GM23248 (cell line): Measurements from ENCODE around the gene REC8. TPM values are rescaled to one million over a fixed set of nuclear protein-coding genes. Genes with fewer than 3 reads are reported as not detected.

Experiments used
- DNase-seq: peaks from one replicate; pipeline ENCODE4 v3.0.0-alpha.2; 2015
- H2AFZ ChIP-seq: fragments of 200-600 bp; sonication (generic); 2 replicates; pipeline ENCODE4 v1.6.1; 2016; ENCODE audit warnings: antibody characterized with exemption
- H3F3A ChIP-seq: fragments of 200-600 bp; sonication (generic); 2 replicates; pipeline ENCODE4 v1.6.1; 2016; ENCODE audit warnings: mild to moderate bottlenecking, antibody characterized with exemption, mixed run types; ENCODE audit not compliant: insufficient read depth
- H3K27ac ChIP-seq: fragments of 200-600 bp; sonication (generic); 2 replicates; pipeline ENCODE4 v1.5.1; 2016; ENCODE audit warnings: mild to moderate bottlenecking
- H3K27me3 ChIP-seq: fragments of 200-600 bp; sonication (generic); replicated peaks from 2 replicates; pipeline ENCODE4 v1.6.1; 2016; ENCODE audit warnings: mild to moderate bottlenecking; ENCODE audit not compliant: insufficient read depth
- H3K36me3 ChIP-seq: fragments of 200-600 bp; sonication (generic); 2 replicates; pipeline ENCODE4 v1.6.1; 2016; ENCODE audit warnings: low read depth, mild to moderate bottlenecking
- H3K4me1 ChIP-seq: fragments of 200-600 bp; sonication (generic); 2 replicates; pipeline ENCODE4 v1.6.1; 2016; ENCODE audit warnings: mild to moderate bottlenecking; ENCODE audit not compliant: insufficient read depth
- H3K4me2 ChIP-seq: fragments of 200-600 bp; sonication (generic); one replicate; pipeline ENCODE4 v1.6.1; 2016; ENCODE audit warnings: mild to moderate bottlenecking; ENCODE audit not compliant: unreplicated experiment
- H3K4me3 ChIP-seq: fragments of 200-600 bp; sonication (generic); 2 replicates; pipeline ENCODE4 v1.5.1; 2016; ENCODE audit warnings: mild to moderate bottlenecking
- H3K79me2 ChIP-seq: fragments of 200-600 bp; sonication (generic); 2 replicates; pipeline ENCODE4 v1.6.1; 2016; ENCODE audit warnings: mild to moderate bottlenecking; ENCODE audit not compliant: insufficient read depth
- H3K9ac ChIP-seq: fragments of 200-600 bp; sonication (generic); 2 replicates; pipeline ENCODE4 v1.6.1; 2016; ENCODE audit warnings: mild to moderate bottlenecking
- H3K9me2 ChIP-seq: fragments of 200-600 bp; sonication (generic); 2 replicates; pipeline ENCODE4 v1.6.1; 2016; ENCODE audit warnings: mixed run types, mild to moderate bottlenecking, moderate library complexity; ENCODE audit not compliant: insufficient read depth
- H3K9me3 ChIP-seq: fragments of 200-600 bp; sonication (generic); one replicate; pipeline ENCODE4 v1.6.1; 2017; ENCODE audit warnings: low read depth
- H4K20me1 ChIP-seq: fragments of 200-600 bp; sonication (generic); 2 replicates; pipeline ENCODE4 v1.6.0; 2016; ENCODE audit not compliant: insufficient read depth
- EZH2 ChIP-seq: fragments of 200-600 bp; sonication (generic); IDR thresholded peaks from 2 replicates; pipeline ENCODE4 v1.6.1; 2018; ENCODE audit warnings: antibody characterized with exemption, mild to moderate bottlenecking; ENCODE audit not compliant: insufficient read depth, poor library complexity, severe bottlenecking
- EZH2phosphoT487 ChIP-seq: fragments of 200-600 bp; sonication (generic); IDR thresholded peaks from 2 replicates; pipeline ENCODE4 v1.6.1; 2018; ENCODE audit warnings: antibody characterized with exemption, moderate library complexity, mild to moderate bottlenecking, low read depth; ENCODE audit not compliant: insufficient read depth
- WGBS, 2 experiments: methylation state at CpG; one replicate each; pipeline ENCODE4 v1.1.6; 2015 to 2017; ENCODE audit warnings: low lambda C conversion rate in 2 of 2, low coverage in 1 of 2; ENCODE audit errors: missing lambda C conversion rate in 2 of 2; 5-methylcytosine and 5-hydroxymethylcytosine counted together
- in situ Hi-C: fragments of 300-500 bp; cut with MboI; formaldehyde crosslinking; loops from 2 replicates; pipeline ENCODE4 v1.15.0; 2020
- polyA plus RNA-seq: library from polyadenylated mRNA; unstranded; fragments of >200 nt; fragmentation: Nextera tagmentation; extraction: Ambion mirVana; gene quantifications from 2 replicates; pipeline ENCODE4 v1.2.1, GENCODE V29; 2016
- total RNA-seq: library from RNA; depleted of rRNA; stranded (reverse); fragments of >200 nt; shearing (Covaris generic); gene quantifications from 2 replicates; pipeline ENCODE4 v1.2.3, GENCODE V29; 2014

The REC8 gene
- total and polyA plus RNA-seq, 2 experiments from 2014 or later, result 1.4 to 2.4 TPM

DNA sequence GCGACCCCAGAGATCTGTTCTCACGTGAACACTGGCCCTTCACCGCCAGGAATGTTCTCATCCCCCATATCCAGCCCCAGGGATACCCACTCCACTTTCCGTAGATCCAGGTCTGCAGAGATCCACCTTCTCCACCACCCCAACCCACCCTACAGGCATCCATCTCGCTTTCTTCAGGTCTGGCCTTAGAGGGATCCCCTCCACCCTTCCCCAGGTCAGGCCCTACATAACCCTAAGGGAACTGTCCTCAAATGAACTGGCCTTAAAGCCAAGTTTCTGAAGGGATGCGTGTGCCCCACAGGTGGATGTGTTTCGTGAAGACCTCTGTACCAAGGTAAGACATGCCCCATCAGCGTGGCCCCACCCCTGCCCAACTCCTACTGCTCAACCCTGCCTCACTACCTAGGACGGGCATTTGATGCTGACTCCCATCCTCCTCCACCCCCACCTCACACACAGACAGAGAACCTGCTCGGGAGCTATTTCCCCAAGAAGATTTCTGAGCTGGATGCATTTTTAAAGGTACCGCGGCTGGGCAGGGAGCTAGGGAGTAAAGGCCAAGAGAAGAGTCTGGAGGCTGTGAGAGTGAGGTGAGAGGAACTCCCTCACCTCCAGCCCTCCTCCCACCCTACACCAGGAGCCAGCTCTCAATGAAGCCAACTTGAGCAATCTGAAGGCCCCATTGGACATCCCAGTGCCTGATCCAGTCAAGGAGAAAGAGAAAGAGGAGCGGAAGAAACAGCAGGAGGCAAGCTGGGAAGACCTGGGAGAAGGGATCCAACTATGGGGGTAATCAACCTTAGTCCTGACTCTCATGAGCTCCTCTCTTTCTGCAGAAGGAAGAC lies 35.0 kb upstream of the REC8 start:
- no peak overlapping the region for H3K27ac ChIP-seq
- H3K9ac ChIP-seq, result peak overlapping the region; percentile 93
- H3K36me3 ChIP-seq, result peaks cover 12% of the 10 kb centered on the region; the same call in 1 of the 2 replicates
- no peaks in the 10 kb centered on the region for H3K9me3 ChIP-seq
- DNase-seq, result no peak
- in situ Hi-C loops, result no loop called here
- H3K4me2 ChIP-seq, result peak overlapping the region; percentile 87
- H2AFZ ChIP-seq, result peak overlapping the region; percentile 95; the same call in 1 of the 2 replicates
- no peaks in the 10 kb centered on the region for H3K27me3 ChIP-seq
- TF ChIP-seq EZH2phosphoT487 (no peak), EZH2 (no peak)
- H4K20me1 ChIP-seq, result no peaks in the 10 kb centered on the region
- H3F3A ChIP-seq, result peaks cover 2% of the 10 kb centered on the region
- H3K4me3 ChIP-seq, result peak overlapping the region; percentile 90
- no peaks in the 10 kb centered on the region for H3K9me2 ChIP-seq
- peaks cover 45% of the 10 kb centered on the region for H3K79me2 ChIP-seq
- H3K4me1 ChIP-seq, result peaks cover 14% of the 10 kb centered on the region; the same call in 1 of the 2 replicates
- whole genome bisulfite sequencing, 2 experiments, result 42 to 43% methylated on average over 13 of the region's 13 CpGs

DNA sequence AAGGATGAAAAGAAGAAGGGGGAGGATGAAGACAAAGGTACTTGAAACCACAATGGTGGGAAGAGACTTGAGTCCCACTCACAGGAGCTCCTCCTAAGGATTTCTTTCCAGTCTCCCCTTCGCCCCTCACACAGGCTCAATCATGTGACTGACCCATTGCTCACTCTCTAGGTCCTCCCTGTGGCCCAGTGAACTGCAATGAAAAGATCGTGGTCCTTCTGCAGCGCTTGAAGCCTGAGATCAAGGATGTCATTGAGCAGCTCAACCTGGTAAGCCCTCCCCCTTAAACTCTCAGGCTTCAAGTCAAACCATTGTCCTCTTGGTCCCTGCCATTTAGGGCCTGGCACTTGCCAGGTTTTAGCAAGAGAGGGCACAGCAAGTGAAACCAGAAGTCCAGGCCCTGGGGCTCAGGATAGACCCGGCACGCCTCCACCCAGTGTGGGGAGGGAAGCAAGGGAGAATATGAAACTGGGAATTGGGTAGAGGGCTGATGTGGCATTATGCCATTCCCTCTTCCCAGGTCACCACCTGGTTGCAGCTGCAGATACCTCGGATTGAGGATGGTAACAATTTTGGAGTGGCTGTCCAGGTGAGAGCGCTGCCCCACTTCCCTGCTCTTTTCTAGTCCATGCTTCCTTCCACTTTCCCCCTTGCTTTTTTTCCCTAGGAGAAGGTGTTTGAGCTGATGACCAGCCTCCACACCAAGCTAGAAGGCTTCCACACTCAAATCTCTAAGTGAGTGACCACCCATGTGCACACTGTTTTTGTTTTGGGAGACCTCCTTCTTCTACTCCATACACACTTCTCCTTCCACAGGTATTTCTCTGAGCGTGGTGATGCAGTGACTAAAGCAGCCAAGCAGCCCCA lies 34.1 kb upstream of the REC8 start:
- H3K79me2 ChIP-seq, result peaks cover 45% of the 10 kb centered on the region
- no peaks in the 10 kb centered on the region for H3K9me2 ChIP-seq
- WGBS, 2 experiments, result 81 to 88% methylated on average over 8 of the region's 8 CpGs

DNA sequence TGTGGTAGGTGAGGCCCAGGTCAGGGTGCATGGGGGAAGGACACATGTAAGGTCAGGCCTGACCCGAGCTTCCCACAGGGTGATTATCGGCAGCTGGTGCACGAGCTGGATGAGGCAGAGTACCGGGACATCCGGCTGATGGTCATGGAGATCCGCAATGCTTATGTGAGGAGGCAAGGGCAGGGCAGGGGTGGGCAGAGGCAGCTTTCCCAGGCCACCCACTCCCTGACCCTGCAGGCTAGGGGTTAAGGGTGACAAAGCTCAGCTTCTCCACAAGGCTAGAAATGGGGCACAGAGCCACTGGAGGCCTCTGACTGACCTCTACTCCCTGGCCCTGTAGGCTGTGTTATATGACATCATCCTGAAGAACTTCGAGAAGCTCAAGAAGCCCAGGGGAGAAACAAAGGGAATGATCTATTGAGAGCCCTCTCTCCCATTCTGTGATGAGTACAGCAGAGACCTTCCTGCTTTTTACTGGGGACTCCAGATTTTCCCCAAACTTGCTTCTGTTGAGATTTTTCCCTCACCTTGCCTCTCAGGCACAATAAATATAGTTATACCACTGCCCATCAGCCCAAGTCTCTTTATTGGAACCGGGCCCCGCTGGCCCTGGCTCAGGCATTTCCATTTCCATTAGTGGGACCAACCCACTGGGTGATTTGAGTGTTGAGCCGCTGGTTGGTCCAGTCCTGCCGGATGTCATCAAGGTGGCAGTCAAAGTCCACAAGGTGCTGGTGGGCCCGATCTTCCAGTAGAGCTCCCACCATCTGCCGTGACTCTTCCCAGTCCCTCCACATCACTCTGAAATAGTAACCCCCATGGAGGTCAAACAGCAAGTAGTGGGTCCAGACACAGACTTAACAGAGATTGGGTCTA lies 33.2 kb upstream of the REC8 start:
- Histone ChIP-seq H3K9ac (no peak overlapping the region), H2AFZ (no peak overlapping the region), H3K9me2 (no peaks in the 10 kb centered on the region), H3K36me3 (peaks cover 12% of the 10 kb centered on the region; the same call in 1 of the 2 replicates), H3K4me2 (no peak overlapping the region), H3K27ac (no peak overlapping the region), H3K9me3 (no peaks in the 10 kb centered on the region), H3K27me3 (no peaks in the 10 kb centered on the region), H3K79me2 (peaks cover 45% of the 10 kb centered on the region), H3K4me3 (no peak overlapping the region), H3F3A (peaks cover 17% of the 10 kb centered on the region), H4K20me1 (no peaks in the 10 kb centered on the region), H3K4me1 (peaks cover 25% of the 10 kb centered on the region)
- in situ Hi-C loops, result no loop called here
- TF ChIP-seq EZH2phosphoT487 (no peak), EZH2 (no peak)
- 87 to 88% methylated on average over 13 of the region's 13 CpGs for WGBS, 2 experiments
- DNase-seq, result no peak

More for the DNA sequence above, 34.1 kb upstream of the REC8 start:
- Histone ChIP-seq H3K4me1 (peaks cover 18% of the 10 kb centered on the region; the same call in 1 of the 2 replicates), H4K20me1 (no peaks in the 10 kb centered on the region), H3K27ac (no peak overlapping the region), H3K9me3 (no peaks in the 10 kb centered on the region), H3K36me3 (peaks cover 12% of the 10 kb centered on the region; the same call in 1 of the 2 replicates), H3K4me3 (no peak overlapping the region), H3F3A (peaks cover 9% of the 10 kb centered on the region), H3K27me3 (no peaks in the 10 kb centered on the region), H3K9ac (no peak overlapping the region), H3K4me2 (no peak overlapping the region), H2AFZ (no peak overlapping the region)
- no peak for DNase-seq
- no peak for TF ChIP-seq EZH2phosphoT487
- TF ChIP-seq EZH2, result no peak
- in situ Hi-C loops, result no loop called here
